ENCODE results near the gene EOGT. TPM values are rescaled to one million over a fixed set of nuclear protein-coding genes. Genes with fewer than 3 reads are reported as not detected.

The EOGT gene
- total RNA-seq, 1 donor from 2014 or later: 31.7 TPM

DNA sequence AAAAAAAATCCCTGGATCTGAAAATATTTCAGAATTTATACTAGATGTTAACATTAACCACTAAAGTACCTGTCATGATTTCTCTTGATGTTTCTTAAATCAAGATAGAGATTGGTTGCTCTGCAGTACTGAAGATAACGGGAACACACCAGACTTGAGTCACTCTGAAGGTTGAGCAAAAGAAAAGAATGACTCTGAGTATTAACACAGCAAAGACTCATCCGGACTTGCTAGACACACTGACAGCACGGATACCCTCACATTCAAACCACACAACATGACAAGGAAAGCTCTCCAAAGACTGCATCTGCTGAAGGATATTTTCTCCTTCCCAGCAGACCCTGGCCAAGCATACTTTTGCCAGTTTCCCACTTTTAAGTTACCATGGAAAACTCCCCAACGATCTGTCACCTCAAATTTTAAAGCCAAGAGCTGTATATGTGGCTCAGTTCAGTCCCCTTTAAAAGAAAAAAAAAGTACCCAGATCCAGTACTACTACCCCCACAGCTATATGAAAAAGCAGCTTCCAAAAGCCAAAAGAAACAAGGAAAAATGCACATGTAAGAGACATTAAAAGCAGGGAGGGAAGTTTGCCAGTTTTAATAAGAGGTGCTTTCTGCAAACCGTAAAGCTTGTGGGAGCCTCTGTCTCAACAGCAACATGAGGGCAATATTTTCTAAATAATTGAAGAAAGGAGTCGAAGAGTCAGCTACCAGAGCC lies 8.3 kb downstream of the EOGT start:
- Histone ChIP-seq H3K9me3 (no peaks in the 10 kb centered on the region), H3K27me3 (no peaks in the 10 kb centered on the region), H3K27ac (no peak overlapping the region), H3K4me1 (peaks cover 4% of the 10 kb centered on the region), H3K4me3 (no peak overlapping the region), H3K36me3 (peaks cover 0 to 30% of the 10 kb centered on the region in 2 donors)
- TF ChIP-seq, protein P1, sequence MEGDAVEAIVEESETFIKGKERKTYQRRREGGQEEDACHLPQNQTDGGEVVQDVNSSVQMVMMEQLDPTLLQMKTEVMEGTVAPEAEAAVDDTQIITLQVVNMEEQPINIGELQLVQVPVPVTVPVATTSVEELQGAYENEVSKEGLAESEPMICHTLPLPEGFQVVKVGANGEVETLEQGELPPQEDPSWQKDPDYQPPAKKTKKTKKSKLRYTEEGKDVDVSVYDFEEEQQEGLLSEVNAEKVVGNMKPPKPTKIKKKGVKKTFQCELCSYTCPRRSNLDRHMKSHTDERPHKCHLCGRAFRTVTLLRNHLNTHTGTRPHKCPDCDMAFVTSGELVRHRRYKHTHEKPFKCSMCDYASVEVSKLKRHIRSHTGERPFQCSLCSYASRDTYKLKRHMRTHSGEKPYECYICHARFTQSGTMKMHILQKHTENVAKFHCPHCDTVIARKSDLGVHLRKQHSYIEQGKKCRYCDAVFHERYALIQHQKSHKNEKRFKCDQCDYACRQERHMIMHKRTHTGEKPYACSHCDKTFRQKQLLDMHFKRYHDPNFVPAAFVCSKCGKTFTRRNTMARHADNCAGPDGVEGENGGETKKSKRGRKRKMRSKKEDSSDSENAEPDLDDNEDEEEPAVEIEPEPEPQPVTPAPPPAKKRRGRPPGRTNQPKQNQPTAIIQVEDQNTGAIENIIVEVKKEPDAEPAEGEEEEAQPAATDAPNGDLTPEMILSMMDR (IDR thresholded peaks at IDR 0.05): no peak
- TF ChIP-seq POLR2A (IDR thresholded peaks at IDR 0.05) (no peak), POLR2AphosphoS5 (IDR thresholded peaks at IDR 0.05; ENCODE audit: insufficient read depth in 1 of 2, low read depth in 1 of 2) (no peak)
- no peak for DNase-seq (ENCODE audit: extremely low spot score in 2 of 2)
- intact Hi-C loops (cut with DNase I): no loop called here

DNA sequence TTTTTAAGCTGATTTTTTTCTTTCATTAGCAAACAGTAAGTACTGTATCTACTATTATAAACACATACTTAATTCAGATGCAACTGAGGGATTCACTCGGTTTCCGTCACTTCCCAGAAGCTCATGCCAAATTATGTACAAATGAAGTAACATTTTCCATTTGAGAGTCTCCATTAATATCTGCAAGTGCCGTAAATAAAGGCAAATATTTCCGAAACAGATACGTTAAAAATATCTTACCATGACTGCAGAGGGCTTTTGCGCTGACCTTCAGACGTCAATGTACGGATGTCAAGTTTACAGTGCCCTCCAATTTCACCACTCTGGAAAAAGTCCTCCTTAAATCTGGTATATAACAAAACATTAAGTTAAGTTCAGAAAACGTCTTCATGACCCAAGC lies 9.3 kb downstream of the EOGT start:
- Histone ChIP-seq H3K4me3 (no peak overlapping the region), H3K9me3 (no peaks in the 10 kb centered on the region), H3K27ac (no peak overlapping the region), H3K4me1 (peaks cover 4% of the 10 kb centered on the region), H3K36me3 (peaks cover 0 to 30% of the 10 kb centered on the region in 2 donors), H3K27me3 (no peaks in the 10 kb centered on the region)
- DNase-seq (ENCODE audit: extremely low spot score in 2 of 2): no peak
- intact Hi-C loops (cut with DNase I): no loop called here
- TF ChIP-seq POLR2A (IDR thresholded peaks at IDR 0.05): no peak
- TF ChIP-seq, protein P1 (IDR thresholded peaks at IDR 0.05): no peak
- TF ChIP-seq POLR2AphosphoS5 (IDR thresholded peaks at IDR 0.05; ENCODE audit: insufficient read depth in 1 of 2, low read depth in 1 of 2): no peak

- H3K9me3 ChIP-seq: no peaks in the 10 kb centered on the region
- no peak overlapping the region for H3K27ac ChIP-seq
- H3K4me3 ChIP-seq: no peak overlapping the region
- TF ChIP-seq, protein P1 (IDR thresholded peaks at IDR 0.05): no peak
- TF ChIP-seq POLR2A (IDR thresholded peaks at IDR 0.05) (no peak), POLR2AphosphoS5 (IDR thresholded peaks at IDR 0.05; ENCODE audit: insufficient read depth in 1 of 2, low read depth in 1 of 2) (no peak)
- no peak for DNase-seq (ENCODE audit: extremely low spot score in 2 of 2)
- intact Hi-C loops (cut with DNase I): no loop called here
- no peaks in the 10 kb centered on the region for H3K27me3 ChIP-seq
- peaks cover 0 to 44% of the 10 kb centered on the region in 2 donors for H3K36me3 ChIP-seq
- no peaks in the 10 kb centered on the region for H3K4me1 ChIP-seq
These were observed 13.9 kb downstream of the EOGT start for GRCh38 chr3:68999605-69000004.

DNA sequence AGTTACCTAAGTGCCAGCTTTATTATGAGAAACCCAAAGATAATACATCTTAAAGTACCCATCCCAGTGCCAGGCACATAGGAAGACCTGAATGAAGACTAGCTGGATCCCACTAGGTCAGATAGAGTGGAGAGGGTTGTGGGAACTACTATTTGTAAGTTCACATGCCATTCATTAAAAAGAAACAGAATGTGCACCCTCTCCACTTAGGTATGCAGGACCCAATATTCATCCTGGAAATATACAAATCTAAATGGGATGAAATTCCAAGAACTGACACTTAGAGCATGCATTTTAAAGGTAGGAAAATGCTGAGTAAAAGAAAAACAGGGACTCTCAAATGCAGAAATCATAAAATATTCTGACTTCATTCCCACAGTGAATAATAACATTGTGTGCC lies 14.3 kb downstream of the EOGT start:
- TF ChIP-seq POLR2AphosphoS5 (IDR thresholded peaks at IDR 0.05; ENCODE audit: insufficient read depth in 1 of 2, low read depth in 1 of 2) (no peak), POLR2A (IDR thresholded peaks at IDR 0.05) (no peak)
- TF ChIP-seq, protein P1 (IDR thresholded peaks at IDR 0.05): no peak
- Histone ChIP-seq H3K4me1 (no peaks in the 10 kb centered on the region), H3K9me3 (no peaks in the 10 kb centered on the region), H3K4me3 (no peak overlapping the region), H3K36me3 (peaks cover 0 to 48% of the 10 kb centered on the region in 2 donors), H3K27ac (no peak overlapping the region), H3K27me3 (no peaks in the 10 kb centered on the region)
- intact Hi-C loops (cut with DNase I): no loop called here
- no peak for DNase-seq (ENCODE audit: extremely low spot score in 2 of 2)

- no peak for DNase-seq (ENCODE audit: extremely low spot score in 2 of 2)
- no peaks in the 10 kb centered on the region for H3K9me3 ChIP-seq
- H3K27ac ChIP-seq: no peak overlapping the region
- peaks cover 0 to 43% of the 10 kb centered on the region in 2 donors for H3K36me3 ChIP-seq
- intact Hi-C loops (cut with DNase I): no loop called here
- TF ChIP-seq POLR2AphosphoS5 (IDR thresholded peaks at IDR 0.05; ENCODE audit: insufficient read depth in 1 of 2, low read depth in 1 of 2): no peak
- TF ChIP-seq, protein P1 (IDR thresholded peaks at IDR 0.05): no peak
- TF ChIP-seq POLR2A (IDR thresholded peaks at IDR 0.05): no peak
- H3K4me1 ChIP-seq: no peaks in the 10 kb centered on the region
- H3K4me3 ChIP-seq: no peak overlapping the region
- no peaks in the 10 kb centered on the region for H3K27me3 ChIP-seq
These were observed 15.6 kb downstream of the EOGT start for GRCh38 chr3:68997887-68998286.

Data from vagina (tissue), 2 donors.